HG03039 (cell line): Measurements from ENCODE around the gene NAT14.
"Not testable (repeated sequence)": the region's sequence is repeated elsewhere in the genome, so short reads cannot be mapped to it uniquely, and the experiment has no call there.

Experiments
- ATAC-seq: cut with Tn5 transposase; IDR thresholded peaks from one replicate; pipeline ENCODE4 v1.9.1; 2021; ENCODE audit warnings: mild to moderate bottlenecking, moderate library complexity; ENCODE audit not compliant: unreplicated experiment

NAT14 gene

GRCh38 chr19:55484593-55485438 is at the start of gene NAT14:
Gene NAT14 (plus strand): TSS chr19:55485188. CDS start chr19:55485709, 521 bp downstream.
- no peak for ATAC-seq

GRCh38 chr19:55436847-55437246 is 48.1 kb upstream of the NAT14 start:
- ATAC-seq, result no peak

GRCh38 chr19:55437410-55437809 is 47.6 kb upstream of the NAT14 start:
- ATAC-seq, result no peak

GRCh38 chr19:55439052-55439451 is 45.9 kb upstream of the NAT14 start:
- no peak for ATAC-seq

- no peak for ATAC-seq
These were observed 44.4 kb upstream of the NAT14 start for GRCh38 chr19:55440411-55441105.

GRCh38 chr19:55441319-55441691 is 43.7 kb upstream of the NAT14 start:
- ATAC-seq, result no peak

GRCh38 chr19:55441692-55442321 is 43.2 kb upstream of the NAT14 start:
- ATAC-seq, result no peak

GRCh38 chr19:55442372-55442961 is 42.5 kb upstream of the NAT14 start:
- ATAC-seq, result no peak

- no peak for ATAC-seq
These were observed 41.8 kb upstream of the NAT14 start, which contains the start of gene SHISA7 for GRCh38 chr19:55443045-55443823. Gene SHISA7 (minus strand): TSS chr19:55443300. CDS start chr19:55442863, 437 bp downstream.

- no peak for ATAC-seq
These were observed 41.0 kb upstream of the NAT14 start for GRCh38 chr19:55443824-55444480.

- no peak for ATAC-seq
These were observed 40.3 kb upstream of the NAT14 start for GRCh38 chr19:55444646-55445045.

GRCh38 chr19:55446060-55446459 is 38.9 kb upstream of the NAT14 start:
- ATAC-seq, result no peak

GRCh38 chr19:55447421-55448174 is 37.4 kb upstream of the NAT14 start:
- ATAC-seq, result no peak

- not testable (repeated sequence) for ATAC-seq
These were observed 36.9 kb upstream of the NAT14 start for GRCh38 chr19:55448175-55448490.

- no peak for ATAC-seq
These were observed 35.5 kb upstream of the NAT14 start for GRCh38 chr19:55449469-55449868.

GRCh38 chr19:55451163-55451964 is 33.6 kb upstream of the NAT14 start:
- no peak for ATAC-seq

- no peak for ATAC-seq
These were observed 32.8 kb upstream of the NAT14 start for GRCh38 chr19:55451965-55452748.
